Measurements from ENCODE around the gene AZIN2.

AZIN2 gene

GRCh38 chr1:33165209-33165608 lies 84.3 kb downstream of the AZIN2 start:
- TF ChIP-seq CTCF (IDR thresholded peaks at IDR 0.05; ENCODE audit: extremely low read depth, insufficient read depth, missing control alignments): no peak
- in situ Hi-C loops (cut with MboI; ENCODE audit: low pct_unique_long_range_greater_than_20kb, low sequenced_read_pairs, unreplicated experiment): no loop called here
- no peak for DNase-seq (ENCODE audit: low spot score)

GRCh38 chr1:33165809-33166208 lies 84.9 kb downstream of the AZIN2 start:
- in situ Hi-C loops (cut with MboI; ENCODE audit: low pct_unique_long_range_greater_than_20kb, low sequenced_read_pairs, unreplicated experiment): no loop called here
- no peak for DNase-seq (ENCODE audit: low spot score)
- TF ChIP-seq CTCF (IDR thresholded peaks at IDR 0.05; ENCODE audit: extremely low read depth, insufficient read depth, missing control alignments): no peak

GRCh38 chr1:33167650-33168447 lies 86.9 kb downstream of the AZIN2 start:
- DNase-seq (ENCODE audit: low spot score): no peak
- in situ Hi-C loops (cut with MboI; ENCODE audit: low pct_unique_long_range_greater_than_20kb, low sequenced_read_pairs, unreplicated experiment): no loop called here
- TF ChIP-seq CTCF (IDR thresholded peaks at IDR 0.05; ENCODE audit: extremely low read depth, insufficient read depth, missing control alignments): no peak

- no peak for TF ChIP-seq CTCF (IDR thresholded peaks at IDR 0.05; ENCODE audit: extremely low read depth, insufficient read depth, missing control alignments)
- in situ Hi-C loops (cut with MboI; ENCODE audit: low pct_unique_long_range_greater_than_20kb, low sequenced_read_pairs, unreplicated experiment): no loop called here
Measured at GRCh38 chr1:33168556-33169289, 87.8 kb downstream of the AZIN2 start.

GRCh38 chr1:33169290-33170055 lies 88.5 kb downstream of the AZIN2 start:
- TF ChIP-seq CTCF (IDR thresholded peaks at IDR 0.05; ENCODE audit: extremely low read depth, insufficient read depth, missing control alignments): no peak
- no peak for DNase-seq (ENCODE audit: low spot score)
- in situ Hi-C loops (cut with MboI; ENCODE audit: low pct_unique_long_range_greater_than_20kb, low sequenced_read_pairs, unreplicated experiment): no loop called here

More at GRCh38 chr1:33168556-33169289, 87.8 kb downstream of the AZIN2 start:
- no peak for DNase-seq (ENCODE audit: low spot score)
